ENCODE measurements around the gene ASNSD1. TPM values are rescaled to one million over a fixed set of nuclear protein-coding genes. Genes with fewer than 3 reads are reported as not detected.

Gene ASNSD1
- total RNA-seq, 6 experiments from 2014 or later, result 18.7 to 31.6 (median 27.0) TPM

DNA sequence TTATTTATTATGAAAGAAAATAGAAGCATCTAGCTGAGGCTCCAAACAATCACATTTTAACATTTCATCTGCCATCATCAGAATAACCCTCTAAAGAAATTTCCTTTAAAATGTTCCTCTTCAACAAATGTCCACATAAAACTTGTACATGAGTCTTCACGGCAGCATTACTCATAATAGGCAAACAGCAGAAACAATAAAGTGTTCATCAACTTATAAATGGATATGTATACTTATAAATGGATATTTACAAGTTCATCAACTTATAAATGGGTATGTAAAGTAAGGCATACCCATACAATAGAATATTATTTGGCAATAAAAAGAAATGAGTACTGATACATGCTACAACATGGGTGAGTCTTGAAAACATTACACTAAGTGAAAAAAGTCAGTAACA lies 33.5 kb upstream of the ASNSD1 start:
- no peak for ATAC-seq
- H3K4me1 ChIP-seq, result no peaks in the 10 kb centered on the region
- H3K27ac ChIP-seq, result no peak overlapping the region
- 100% methylated on average over 1 of the region's 1 CpG for WGBS (ENCODE audit: insufficient coverage, low coverage, low lambda C conversion rate, missing lambda C conversion rate)
- no peak overlapping the region for H3K4me3 ChIP-seq
- H3K36me3 ChIP-seq, result no peaks in the 10 kb centered on the region
- no peaks in the 10 kb centered on the region for H3K27me3 ChIP-seq
- intact Hi-C loops (cut with DNase I), result no loop called here
- TF ChIP-seq POLR2A (IDR thresholded peaks at IDR 0.05), result no peak
- TF ChIP-seq, protein P1, sequence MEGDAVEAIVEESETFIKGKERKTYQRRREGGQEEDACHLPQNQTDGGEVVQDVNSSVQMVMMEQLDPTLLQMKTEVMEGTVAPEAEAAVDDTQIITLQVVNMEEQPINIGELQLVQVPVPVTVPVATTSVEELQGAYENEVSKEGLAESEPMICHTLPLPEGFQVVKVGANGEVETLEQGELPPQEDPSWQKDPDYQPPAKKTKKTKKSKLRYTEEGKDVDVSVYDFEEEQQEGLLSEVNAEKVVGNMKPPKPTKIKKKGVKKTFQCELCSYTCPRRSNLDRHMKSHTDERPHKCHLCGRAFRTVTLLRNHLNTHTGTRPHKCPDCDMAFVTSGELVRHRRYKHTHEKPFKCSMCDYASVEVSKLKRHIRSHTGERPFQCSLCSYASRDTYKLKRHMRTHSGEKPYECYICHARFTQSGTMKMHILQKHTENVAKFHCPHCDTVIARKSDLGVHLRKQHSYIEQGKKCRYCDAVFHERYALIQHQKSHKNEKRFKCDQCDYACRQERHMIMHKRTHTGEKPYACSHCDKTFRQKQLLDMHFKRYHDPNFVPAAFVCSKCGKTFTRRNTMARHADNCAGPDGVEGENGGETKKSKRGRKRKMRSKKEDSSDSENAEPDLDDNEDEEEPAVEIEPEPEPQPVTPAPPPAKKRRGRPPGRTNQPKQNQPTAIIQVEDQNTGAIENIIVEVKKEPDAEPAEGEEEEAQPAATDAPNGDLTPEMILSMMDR (IDR thresholded peaks at IDR 0.05), result no peak
- no peak for DNase-seq
- no peaks in the 10 kb centered on the region for H3K9me3 ChIP-seq

DNA sequence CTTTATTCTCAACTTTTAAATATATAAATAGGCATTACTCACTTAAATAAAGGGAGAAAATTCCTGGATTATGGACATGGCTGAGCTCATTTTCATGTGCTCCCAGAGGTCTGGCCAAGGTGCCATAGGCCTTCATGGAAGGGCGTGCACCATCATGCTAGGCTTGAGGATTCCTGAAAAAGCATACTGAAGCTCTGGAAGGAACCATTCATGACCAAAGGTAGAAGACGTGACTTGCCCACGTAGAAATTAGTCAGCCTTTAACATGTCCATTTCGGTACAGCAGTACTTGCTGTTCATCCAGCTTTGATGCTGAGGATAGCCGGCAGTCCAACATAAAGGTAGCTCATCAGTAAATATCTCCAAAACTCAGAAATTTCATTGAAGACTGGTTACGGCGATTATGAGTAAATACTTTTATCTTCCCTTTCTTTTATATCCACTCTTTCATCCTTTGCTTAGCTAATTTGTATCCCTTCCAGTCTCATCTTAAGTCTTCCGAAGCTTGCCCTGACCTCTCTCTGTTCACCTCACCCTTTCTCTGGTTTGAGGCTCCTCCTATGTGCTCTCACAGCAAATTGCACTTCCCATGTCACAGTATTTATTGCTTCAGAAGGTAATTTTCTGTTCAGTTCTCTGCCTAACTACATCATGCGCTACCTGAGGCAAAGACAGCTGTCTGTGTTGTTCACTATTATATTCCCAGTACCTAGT lies 32.3 kb upstream of the ASNSD1 start:
- intact Hi-C loops (cut with DNase I), result no loop called here
- DNase-seq (no peak), ATAC-seq (peak; percentile 58 to 77 (median 75))
- H3K27ac ChIP-seq, result peak overlapping the region in 1 of 3 donors; percentile 20
- H3K9me3 ChIP-seq, result no peaks in the 10 kb centered on the region
- H3K4me1 ChIP-seq, result no peaks in the 10 kb centered on the region
- TF ChIP-seq, protein P1 (IDR thresholded peaks at IDR 0.05), result peak; percentile 7 to 34 (median 28)
- no peak for TF ChIP-seq POLR2A (IDR thresholded peaks at IDR 0.05)
- H3K36me3 ChIP-seq, result no peaks in the 10 kb centered on the region
- WGBS (ENCODE audit: insufficient coverage, low coverage, low lambda C conversion rate, missing lambda C conversion rate), result 85% methylated on average over 6 of the region's 9 CpGs
- no peak overlapping the region for H3K4me3 ChIP-seq
- no peaks in the 10 kb centered on the region for H3K27me3 ChIP-seq

DNA sequence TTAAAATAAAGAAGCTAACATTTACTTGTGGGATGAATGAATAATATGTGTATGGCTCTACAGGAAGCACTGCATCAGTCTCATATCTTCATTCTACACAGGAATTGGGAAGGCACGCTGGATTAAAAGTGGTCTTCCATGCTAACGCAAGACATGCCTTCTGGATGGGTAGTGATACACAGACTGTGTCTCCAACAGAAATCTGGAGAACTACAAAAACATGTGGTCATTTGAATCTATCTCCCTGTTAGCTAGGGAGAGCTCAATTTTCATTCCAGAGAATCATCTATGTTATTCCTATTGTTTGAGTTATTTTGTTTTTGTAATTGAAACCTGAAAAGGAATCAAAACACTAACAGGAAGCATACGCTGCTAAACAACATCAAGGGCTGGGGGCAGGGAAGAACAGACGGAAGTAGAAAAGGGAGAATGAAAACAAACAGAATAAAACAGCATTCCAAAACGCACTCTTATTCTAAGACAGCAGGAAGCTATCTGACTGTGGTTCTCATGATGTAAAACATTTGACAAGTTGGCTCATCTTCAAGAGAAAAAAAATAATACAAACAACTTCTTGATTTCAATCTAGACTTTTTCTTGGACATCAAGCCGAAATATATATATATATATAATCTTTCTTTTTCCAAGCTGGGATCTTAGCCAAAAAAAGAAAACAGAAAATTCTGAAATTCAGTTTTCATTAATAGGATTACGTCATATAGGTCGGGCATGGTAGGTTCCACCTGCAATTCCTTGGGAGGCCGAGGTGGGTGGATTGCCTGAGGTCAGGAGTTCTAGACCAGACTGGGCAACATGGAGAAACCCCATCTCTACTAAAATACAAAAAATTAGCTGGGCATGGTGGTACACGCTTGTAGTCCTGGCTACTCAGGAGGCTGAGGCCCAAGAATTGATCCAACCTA lies 31.5 kb upstream of the ASNSD1 start:
- H3K4me1 ChIP-seq, result no peaks in the 10 kb centered on the region
- WGBS (ENCODE audit: insufficient coverage, low coverage, low lambda C conversion rate, missing lambda C conversion rate), result 53% methylated on average over 10 of the region's 10 CpGs
- TF ChIP-seq, protein P1 (IDR thresholded peaks at IDR 0.05), result no peak
- TF ChIP-seq POLR2A (IDR thresholded peaks at IDR 0.05), result no peak
- intact Hi-C loops (cut with DNase I), result loop anchor here in 1 of 2 donors (10.0 kb wide), 1 partner anchor 155 kb away; no protein-coding TSS in a partner anchor
- no peaks in the 10 kb centered on the region for H3K27me3 ChIP-seq
- H3K9me3 ChIP-seq, result no peaks in the 10 kb centered on the region
- DNase-seq (no peak), ATAC-seq (peak in 3 of 4 donors; percentile 28 to 42 (median 33))
- H3K27ac ChIP-seq, result peak overlapping the region in 1 of 3 donors; percentile 20
- no peaks in the 10 kb centered on the region for H3K36me3 ChIP-seq
- no peak overlapping the region for H3K4me3 ChIP-seq

DNA sequence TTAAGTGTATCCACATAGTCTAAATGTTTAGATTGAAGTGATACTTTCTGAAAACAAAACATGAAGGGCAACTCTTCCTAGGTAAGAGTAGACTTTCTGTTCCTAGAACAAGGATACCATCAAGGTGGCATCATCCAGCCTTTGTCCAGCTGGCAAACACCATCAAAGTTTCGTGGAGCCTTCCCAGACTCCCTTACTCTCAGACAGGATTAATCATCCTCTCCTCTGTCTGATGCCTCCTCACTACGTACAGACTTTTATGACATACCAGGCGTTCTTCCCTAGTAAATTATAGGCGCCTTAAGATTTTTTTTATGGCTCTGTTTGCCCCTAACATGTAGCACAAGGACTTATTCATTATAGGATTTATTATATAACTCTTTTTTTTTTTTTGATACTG lies 29.4 kb upstream of the ASNSD1 start:
- H3K9me3 ChIP-seq, result no peaks in the 10 kb centered on the region
- H3K4me1 ChIP-seq, result no peaks in the 10 kb centered on the region
- no peak for DNase-seq
- 87% methylated on average over 4 of the region's 4 CpGs for WGBS (ENCODE audit: insufficient coverage, low coverage, low lambda C conversion rate, missing lambda C conversion rate)
- no peak overlapping the region for H3K4me3 ChIP-seq
- no peak for ATAC-seq
- TF ChIP-seq, protein P1 (IDR thresholded peaks at IDR 0.05), result no peak
- no peak for TF ChIP-seq POLR2A (IDR thresholded peaks at IDR 0.05)
- no peaks in the 10 kb centered on the region for H3K36me3 ChIP-seq
- intact Hi-C loops (cut with DNase I), result loop anchor here in 1 of 2 donors (10.0 kb wide), 1 partner anchor 157 kb away; no protein-coding TSS in a partner anchor
- H3K27me3 ChIP-seq, result no peaks in the 10 kb centered on the region
- no peak overlapping the region for H3K27ac ChIP-seq

Data from right lobe of liver (tissue), 6 donors.